ENCODE measurements around the gene CMYA5. TPM values are rescaled to one million over a fixed set of nuclear protein-coding genes. Genes with fewer than 3 reads are reported as not detected.

Gene CMYA5
- total RNA-seq, 1 donor from 2014 or later, result 0.74 TPM

DNA sequence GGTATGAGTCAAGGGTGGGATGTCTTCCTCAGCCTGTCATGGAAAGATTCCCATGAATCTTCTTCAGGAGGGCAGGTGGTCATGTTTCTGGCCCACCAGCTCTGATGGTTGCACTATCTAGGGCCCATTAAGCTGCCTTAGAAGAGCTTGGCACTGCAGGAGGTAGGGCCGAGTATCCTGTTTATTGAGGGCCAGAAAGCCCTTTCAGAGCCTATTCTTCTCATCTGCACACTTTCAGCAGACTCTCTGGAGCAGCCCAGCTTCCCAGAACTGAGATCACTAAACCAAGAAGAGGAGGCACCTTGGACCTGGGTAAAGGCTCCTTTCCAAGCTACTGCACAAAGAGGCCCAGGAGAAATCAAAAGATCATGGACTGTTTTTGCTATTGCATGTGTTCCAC, 154.9 kb downstream of the CMYA5 start:
- DNase-seq, result no peak
- Mint-ChIP-seq H3K4me1 (ENCODE audit: low read depth, unreplicated experiment) (no peaks in the 10 kb centered on the region), H3K27ac (ENCODE audit: unreplicated experiment) (no peak overlapping the region), H3K27me3 (ENCODE audit: unreplicated experiment) (peaks cover 2% of the 10 kb centered on the region), H3K9me3 (ENCODE audit: unreplicated experiment) (peaks cover 2% of the 10 kb centered on the region), H3K36me3 (ENCODE audit: unreplicated experiment) (peaks cover 3% of the 10 kb centered on the region), H3K4me3 (ENCODE audit: unreplicated experiment) (no peak overlapping the region)
- TF ChIP-seq, protein P1, sequence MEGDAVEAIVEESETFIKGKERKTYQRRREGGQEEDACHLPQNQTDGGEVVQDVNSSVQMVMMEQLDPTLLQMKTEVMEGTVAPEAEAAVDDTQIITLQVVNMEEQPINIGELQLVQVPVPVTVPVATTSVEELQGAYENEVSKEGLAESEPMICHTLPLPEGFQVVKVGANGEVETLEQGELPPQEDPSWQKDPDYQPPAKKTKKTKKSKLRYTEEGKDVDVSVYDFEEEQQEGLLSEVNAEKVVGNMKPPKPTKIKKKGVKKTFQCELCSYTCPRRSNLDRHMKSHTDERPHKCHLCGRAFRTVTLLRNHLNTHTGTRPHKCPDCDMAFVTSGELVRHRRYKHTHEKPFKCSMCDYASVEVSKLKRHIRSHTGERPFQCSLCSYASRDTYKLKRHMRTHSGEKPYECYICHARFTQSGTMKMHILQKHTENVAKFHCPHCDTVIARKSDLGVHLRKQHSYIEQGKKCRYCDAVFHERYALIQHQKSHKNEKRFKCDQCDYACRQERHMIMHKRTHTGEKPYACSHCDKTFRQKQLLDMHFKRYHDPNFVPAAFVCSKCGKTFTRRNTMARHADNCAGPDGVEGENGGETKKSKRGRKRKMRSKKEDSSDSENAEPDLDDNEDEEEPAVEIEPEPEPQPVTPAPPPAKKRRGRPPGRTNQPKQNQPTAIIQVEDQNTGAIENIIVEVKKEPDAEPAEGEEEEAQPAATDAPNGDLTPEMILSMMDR (IDR thresholded peaks at IDR 0.05; ENCODE audit: partially characterized antibody, unreplicated experiment), result no peak

DNA sequence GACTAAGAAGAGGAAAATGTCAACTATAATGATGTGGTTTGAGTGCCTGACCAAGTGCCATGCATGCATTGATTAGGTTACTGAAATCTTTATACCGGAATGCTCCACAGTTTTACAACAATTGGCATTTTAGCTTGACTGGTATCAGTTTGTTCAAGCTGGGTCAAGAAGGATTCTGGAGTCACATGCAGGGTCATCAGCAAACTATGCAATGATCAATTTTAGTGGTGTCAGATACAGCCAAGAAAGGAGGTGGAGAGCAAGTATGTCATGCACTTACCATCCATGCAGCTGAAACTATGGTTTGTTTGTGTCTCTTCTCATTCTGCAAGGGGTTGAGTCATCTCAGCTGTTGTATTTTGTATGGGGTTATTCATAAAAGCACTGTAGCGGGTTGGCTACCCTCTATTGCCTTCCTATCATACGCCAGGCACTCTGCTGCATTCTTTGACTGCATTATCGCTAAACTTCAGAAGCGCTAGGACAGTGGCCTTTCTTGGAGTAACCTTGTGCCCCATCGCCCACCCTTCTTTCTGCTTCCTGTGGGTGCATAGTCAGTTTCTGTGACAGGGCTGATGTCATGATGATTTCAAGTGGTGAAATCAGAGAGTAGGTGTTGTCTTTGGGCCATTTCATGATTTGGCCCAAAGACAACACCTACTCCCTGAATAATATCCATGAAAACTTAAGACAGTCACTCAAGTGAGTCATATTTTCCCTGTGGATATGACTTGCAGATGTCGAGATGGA, 156.0 kb downstream of the CMYA5 start:
- DNase-seq, result no peak
- peaks cover 3% of the 10 kb centered on the region for H3K36me3 Mint-ChIP-seq (ENCODE audit: unreplicated experiment)
- peaks cover 2% of the 10 kb centered on the region for H3K9me3 Mint-ChIP-seq (ENCODE audit: unreplicated experiment)
- H3K4me3 Mint-ChIP-seq (ENCODE audit: unreplicated experiment), result no peak overlapping the region
- no peaks in the 10 kb centered on the region for H3K4me1 Mint-ChIP-seq (ENCODE audit: low read depth, unreplicated experiment)
- TF ChIP-seq, protein P1 (IDR thresholded peaks at IDR 0.05; ENCODE audit: partially characterized antibody, unreplicated experiment), result no peak
- peaks cover 2% of the 10 kb centered on the region for H3K27me3 Mint-ChIP-seq (ENCODE audit: unreplicated experiment)
- H3K27ac Mint-ChIP-seq (ENCODE audit: unreplicated experiment), result no peak overlapping the region

DNA sequence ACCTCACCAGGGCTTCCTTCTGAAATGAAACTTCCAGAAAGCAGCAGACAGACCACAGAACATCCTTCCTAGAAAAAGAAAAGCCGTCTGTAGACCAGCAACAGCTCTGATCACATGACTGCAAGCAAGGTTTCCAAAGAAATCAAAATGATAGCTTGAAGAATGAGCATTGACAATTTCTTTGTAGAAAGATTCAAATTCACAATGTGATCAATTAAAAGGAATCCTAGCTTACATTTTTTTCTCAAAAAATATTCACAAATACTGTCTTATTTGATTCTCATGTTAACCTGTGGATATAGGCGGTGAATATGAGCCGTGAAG, 156.5 kb downstream of the CMYA5 start:
- Mint-ChIP-seq H3K4me1 (ENCODE audit: low read depth, unreplicated experiment) (no peaks in the 10 kb centered on the region), H3K27ac (ENCODE audit: unreplicated experiment) (no peak overlapping the region), H3K27me3 (ENCODE audit: unreplicated experiment) (peaks cover 2% of the 10 kb centered on the region), H3K9me3 (ENCODE audit: unreplicated experiment) (peaks cover 2% of the 10 kb centered on the region), H3K36me3 (ENCODE audit: unreplicated experiment) (peaks cover 3% of the 10 kb centered on the region), H3K4me3 (ENCODE audit: unreplicated experiment) (no peak overlapping the region)
- TF ChIP-seq, protein P1 (IDR thresholded peaks at IDR 0.05; ENCODE audit: partially characterized antibody, unreplicated experiment), result no peak
- DNase-seq, result no peak

DNA sequence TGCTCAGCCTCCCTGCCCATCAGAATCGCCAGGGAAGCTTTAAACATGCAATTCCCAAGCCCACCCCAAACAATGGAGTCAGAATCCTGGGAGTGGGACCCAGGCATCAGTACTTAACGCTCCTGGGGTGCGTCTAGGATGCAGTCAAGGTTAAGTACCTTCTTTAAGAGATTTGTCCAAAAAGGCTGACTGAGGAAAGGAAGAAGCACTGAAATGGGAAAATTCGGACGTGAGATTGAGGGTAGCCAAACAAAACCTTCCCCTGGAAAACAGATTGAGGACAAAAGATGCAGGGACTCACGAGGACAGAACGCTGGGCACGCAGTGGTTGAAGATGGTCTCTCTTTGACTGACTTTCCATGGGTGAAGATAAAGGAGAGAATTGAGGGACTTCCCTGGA, 157.9 kb downstream of the CMYA5 start:
- H3K27me3 Mint-ChIP-seq (ENCODE audit: unreplicated experiment), result peaks cover 2% of the 10 kb centered on the region
- no peak overlapping the region for H3K4me3 Mint-ChIP-seq (ENCODE audit: unreplicated experiment)
- no peak overlapping the region for H3K27ac Mint-ChIP-seq (ENCODE audit: unreplicated experiment)
- no peak for DNase-seq
- no peaks in the 10 kb centered on the region for H3K4me1 Mint-ChIP-seq (ENCODE audit: low read depth, unreplicated experiment)
- peaks cover 2% of the 10 kb centered on the region for H3K9me3 Mint-ChIP-seq (ENCODE audit: unreplicated experiment)
- H3K36me3 Mint-ChIP-seq (ENCODE audit: unreplicated experiment), result peaks cover 3% of the 10 kb centered on the region
- TF ChIP-seq, protein P1 (IDR thresholded peaks at IDR 0.05; ENCODE audit: partially characterized antibody, unreplicated experiment), result no peak

DNA sequence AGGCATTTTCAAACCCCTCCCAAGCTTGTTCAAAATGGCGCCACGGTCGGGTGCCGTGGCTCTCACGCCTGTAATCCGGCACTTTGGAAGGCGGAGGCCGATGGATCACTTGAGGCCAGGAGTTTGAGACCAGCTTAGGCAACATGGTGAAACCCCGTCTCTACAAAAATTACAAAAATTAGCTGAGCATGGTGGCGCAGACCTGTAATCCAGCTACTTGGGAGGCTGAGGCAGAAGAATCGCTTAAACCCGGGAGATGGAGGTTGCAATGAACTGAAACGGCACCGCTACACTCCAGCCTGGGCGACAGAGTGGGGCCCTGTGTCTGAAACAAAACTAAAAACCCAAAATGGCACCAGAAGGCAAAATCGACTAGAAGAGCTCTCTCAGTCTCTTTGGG, 159.4 kb downstream of the CMYA5 start:
- no peak overlapping the region for H3K4me3 Mint-ChIP-seq (ENCODE audit: unreplicated experiment)
- H3K36me3 Mint-ChIP-seq (ENCODE audit: unreplicated experiment), result peaks cover 3% of the 10 kb centered on the region
- H3K27me3 Mint-ChIP-seq (ENCODE audit: unreplicated experiment), result peaks cover 2% of the 10 kb centered on the region
- DNase-seq, result no peak
- no peaks in the 10 kb centered on the region for H3K4me1 Mint-ChIP-seq (ENCODE audit: low read depth, unreplicated experiment)
- peaks cover 2% of the 10 kb centered on the region for H3K9me3 Mint-ChIP-seq (ENCODE audit: unreplicated experiment)
- no peak overlapping the region for H3K27ac Mint-ChIP-seq (ENCODE audit: unreplicated experiment)
- TF ChIP-seq, protein P1 (IDR thresholded peaks at IDR 0.05; ENCODE audit: partially characterized antibody, unreplicated experiment), result no peak

All from glutamatergic neuron (in vitro differentiated cells).